Heart left ventricle (tissue), 13 donors: ENCODE data around the gene WNT7B.

Source experiments
- POLR2A ChIP-seq, 2 donors: fragments of 450-650 bp; IDR thresholded peaks; one replicate each; pipeline ENCODE4 v1.6.1; 2017; ENCODE audit warnings: antibody characterized with exemption in 2 of 2, mild to moderate bottlenecking in 2 of 2, moderate library complexity in 2 of 2
- TF ChIP-seq, protein P1 (sequence below), 12 donors: fragments of 200-600 bp; sonication (generic) in 4 of 12; IDR thresholded peaks; one replicate each; pipeline versions ENCODE4 v1.5.0 to v1.8.0; 2018 to 2022; ENCODE audit warnings: antibody characterized with exemption in 12 of 12, mild to moderate bottlenecking in 5 of 12
- donor health status: ischemic (EF 13 %, LVEDD 7.1; RV severe dilation, severe dysfunction).
- donor health status: DM: no; HTN: yes; CAD: no.
- donor health status: DM: no; HTN: no; CAD: no.
- donor health status: ischemic (EF 25% LVEDD 6.9; RV normal size, moderate dysfunction).
- donor health status: ischemic (EF 25% LVEDD 5.7; RV mildly dilated, moderate dysfunction).
- donor health status: ischemic (EF 35%, LVEDD 5.7; RV mildly dilated, moderate dysfunction).
- donor health status: nonischemic (EF 11% LVEDD 7.7; RV severe dilation, severe dysfunction).
- donor health status: DM: yes; HTN: yes; CAD: no.
- donor health status: PGD.
- donor health status: ischemic (EF 29% LVEDD 5.4; RV normal size, mild dysfunction).
- donor health status: nonischemic (EF 23%, LVEDD 6.1; RV moderate dilation, normal function).

DNA sequence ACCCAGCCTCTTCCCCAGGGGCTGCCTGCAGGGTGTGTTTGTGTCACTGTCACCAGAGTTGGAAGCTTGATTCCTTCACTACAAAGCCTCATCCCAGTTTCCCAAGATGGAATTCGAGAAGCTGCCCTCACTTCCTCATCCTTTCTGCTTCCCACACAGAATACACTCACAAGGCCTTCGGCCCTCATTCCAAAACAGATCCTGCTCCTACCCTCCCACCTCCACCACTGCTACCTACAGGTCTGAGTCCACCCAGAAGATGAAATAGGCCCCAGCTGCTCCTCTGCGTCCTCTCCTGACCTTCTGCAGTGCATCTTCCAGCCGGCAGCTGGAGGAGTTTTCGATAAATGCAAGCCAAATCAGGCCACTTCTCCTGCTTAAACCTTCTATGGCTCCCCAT, 6.8 kb upstream of the WNT7B start:
- TF ChIP-seq, protein P1, sequence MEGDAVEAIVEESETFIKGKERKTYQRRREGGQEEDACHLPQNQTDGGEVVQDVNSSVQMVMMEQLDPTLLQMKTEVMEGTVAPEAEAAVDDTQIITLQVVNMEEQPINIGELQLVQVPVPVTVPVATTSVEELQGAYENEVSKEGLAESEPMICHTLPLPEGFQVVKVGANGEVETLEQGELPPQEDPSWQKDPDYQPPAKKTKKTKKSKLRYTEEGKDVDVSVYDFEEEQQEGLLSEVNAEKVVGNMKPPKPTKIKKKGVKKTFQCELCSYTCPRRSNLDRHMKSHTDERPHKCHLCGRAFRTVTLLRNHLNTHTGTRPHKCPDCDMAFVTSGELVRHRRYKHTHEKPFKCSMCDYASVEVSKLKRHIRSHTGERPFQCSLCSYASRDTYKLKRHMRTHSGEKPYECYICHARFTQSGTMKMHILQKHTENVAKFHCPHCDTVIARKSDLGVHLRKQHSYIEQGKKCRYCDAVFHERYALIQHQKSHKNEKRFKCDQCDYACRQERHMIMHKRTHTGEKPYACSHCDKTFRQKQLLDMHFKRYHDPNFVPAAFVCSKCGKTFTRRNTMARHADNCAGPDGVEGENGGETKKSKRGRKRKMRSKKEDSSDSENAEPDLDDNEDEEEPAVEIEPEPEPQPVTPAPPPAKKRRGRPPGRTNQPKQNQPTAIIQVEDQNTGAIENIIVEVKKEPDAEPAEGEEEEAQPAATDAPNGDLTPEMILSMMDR (IDR thresholded peaks at IDR 0.05), result no peak
- no peak for TF ChIP-seq POLR2A (IDR thresholded peaks at IDR 0.05)
